Astrocyte (in vitro differentiated cells and primary cell): ENCODE results near the gene TNIP1. TPM values are rescaled to one million over a fixed set of nuclear protein-coding genes. Genes with fewer than 3 reads are reported as not detected.

Experiments used
- DNase-seq: peaks from one replicate; pipeline ENCODE4 v3.0.0-alpha.2; 2010; ENCODE audit warnings: low read depth
- FAIRE-seq: peaks from 2 replicates; lab custom pipeline; 2011; peaks lifted over from hg19 to GRCh38; lab: Jason Lieb, UNC
- H2AFZ ChIP-seq: 2 replicates; pipeline ENCODE4 v1.6.0; 2012; ENCODE audit warnings: low read depth, low read length, inconsistent platforms
- H3K27ac ChIP-seq: 2 replicates; pipeline ENCODE4 v1.5.1; 2011; ENCODE audit warnings: low read depth, low read length, inconsistent platforms
- H3K27me3 ChIP-seq: 2 replicates; pipeline ENCODE4 v1.6.0; 2011; ENCODE audit warnings: low read length, inconsistent platforms; ENCODE audit not compliant: insufficient read depth
- H3K36me3 ChIP-seq: 2 replicates; pipeline ENCODE4 v1.5.1; 2011; ENCODE audit warnings: low read length, inconsistent platforms; ENCODE audit not compliant: insufficient read depth
- H3K4me1 ChIP-seq: 2 replicates; pipeline ENCODE4 v1.5.1; 2011; ENCODE audit warnings: low read length, inconsistent platforms; ENCODE audit not compliant: insufficient read depth
- H3K4me2 ChIP-seq: 2 replicates; pipeline ENCODE4 v1.6.0; 2012; ENCODE audit warnings: low read length, inconsistent platforms
- H3K4me3 ChIP-seq: 2 replicates; pipeline ENCODE4 v1.5.1; 2011; ENCODE audit warnings: low read depth, mild to moderate bottlenecking, low read length, inconsistent platforms; ENCODE audit not compliant: insufficient read depth
- H3K79me2 ChIP-seq: 2 replicates; pipeline ENCODE4 v1.6.0; 2012; ENCODE audit warnings: mild to moderate bottlenecking, low read length, inconsistent platforms; ENCODE audit not compliant: insufficient read depth
- H3K9ac ChIP-seq: 2 replicates; pipeline ENCODE4 v1.6.0; 2012; ENCODE audit warnings: mild to moderate bottlenecking, low read length, inconsistent platforms
- H3K9me3 ChIP-seq: 2 replicates; pipeline ENCODE4 v1.5.1; 2012; ENCODE audit warnings: low read depth, mild to moderate bottlenecking, low read length, inconsistent platforms; ENCODE audit not compliant: insufficient read depth
- H4K20me1 ChIP-seq: 2 replicates; pipeline ENCODE4 v1.6.0; 2012; ENCODE audit warnings: low read length, inconsistent platforms; ENCODE audit not compliant: insufficient read depth
- H3K27ac Mint-ChIP-seq: one replicate; pipeline ENCODE4 v1.8.0; 2021; ENCODE audit warnings: mild to moderate bottlenecking, mixed read lengths; ENCODE audit not compliant: unreplicated experiment
- H3K27me3 Mint-ChIP-seq: one replicate; pipeline ENCODE4 v1.8.0; 2021; ENCODE audit warnings: low read depth, mixed read lengths; ENCODE audit not compliant: unreplicated experiment
- H3K36me3 Mint-ChIP-seq: one replicate; pipeline ENCODE4 v1.8.0; 2021; ENCODE audit warnings: low read depth, mixed read lengths; ENCODE audit not compliant: unreplicated experiment
- H3K4me1 Mint-ChIP-seq: one replicate; pipeline ENCODE4 v1.8.0; 2021; ENCODE audit warnings: low read depth, mixed read lengths; ENCODE audit not compliant: unreplicated experiment
- H3K4me3 Mint-ChIP-seq: one replicate; pipeline ENCODE4 v1.8.0; 2021; ENCODE audit warnings: mild to moderate bottlenecking, moderate library complexity, mixed read lengths; ENCODE audit not compliant: unreplicated experiment
- H3K9me3 Mint-ChIP-seq: one replicate; pipeline ENCODE4 v1.8.0; 2021; ENCODE audit warnings: mild to moderate bottlenecking, mixed read lengths; ENCODE audit not compliant: unreplicated experiment
- CTCF ChIP-seq: IDR thresholded peaks from 2 replicates; pipeline ENCODE4 v1.5.1; 2011; ENCODE audit warnings: low read depth, mild to moderate bottlenecking, inconsistent platforms, low read length, moderate library complexity; ENCODE audit not compliant: insufficient read depth
- EZH2 ChIP-seq: IDR thresholded peaks from 2 replicates; pipeline ENCODE4 v1.6.1; 2012; ENCODE audit warnings: mild to moderate bottlenecking, low read length, inconsistent platforms; ENCODE audit not compliant: insufficient read depth
- total RNA-seq: library from RNA; stranded (reverse); gene quantifications from 2 replicates; pipeline ENCODE4 v1.2.1, GENCODE V29; 2021

TNIP1 gene
- total RNA-seq, 1 donor from 2014 or later: 119 TPM

DNA sequence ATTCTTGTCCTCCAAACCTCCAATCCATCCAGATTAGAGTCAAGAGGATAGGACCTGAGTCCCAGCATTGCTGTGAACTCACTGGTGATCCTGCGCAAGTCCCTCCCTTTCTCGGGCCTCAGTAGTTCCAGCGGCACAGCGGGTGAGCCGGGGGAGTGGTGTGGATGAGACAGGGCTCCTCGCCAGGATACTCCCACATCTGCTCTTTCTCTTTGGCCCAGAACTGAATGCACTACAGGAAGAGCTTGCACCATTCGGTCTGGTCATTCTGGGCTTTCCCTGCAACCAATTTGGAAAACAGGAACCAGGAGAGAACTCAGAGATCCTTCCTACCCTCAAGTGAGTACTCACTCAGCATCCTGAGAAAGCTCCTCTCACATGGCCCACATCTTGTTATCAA, 54.2 kb downstream of the TNIP1 start:
- no peak for FAIRE-seq
- Mint-ChIP-seq H3K9me3 (peaks cover 2% of the 10 kb centered on the region), H3K27me3 (no peaks in the 10 kb centered on the region), H3K4me3 (no peak overlapping the region), H3K4me1 (peaks cover 7% of the 10 kb centered on the region), H3K36me3 (peaks cover 43% of the 10 kb centered on the region), H3K27ac (no peak overlapping the region)
- no peak for DNase-seq
- no peak overlapping the region for H3K9ac ChIP-seq
- H2AFZ ChIP-seq: no peak overlapping the region
- no peaks in the 10 kb centered on the region for H4K20me1 ChIP-seq
- peaks cover 28% of the 10 kb centered on the region for H3K36me3 ChIP-seq
- TF ChIP-seq CTCF: no peak
- no peak for TF ChIP-seq EZH2
- no peaks in the 10 kb centered on the region for H3K79me2 ChIP-seq
- H3K27me3 ChIP-seq: no peaks in the 10 kb centered on the region
- no peaks in the 10 kb centered on the region for H3K9me3 ChIP-seq
- H3K4me3 ChIP-seq: no peak overlapping the region
- no peak overlapping the region for H3K4me2 ChIP-seq
- H3K27ac ChIP-seq: no peak overlapping the region
- H3K4me1 ChIP-seq: no peaks in the 10 kb centered on the region

- peaks cover 41% of the 10 kb centered on the region for H3K36me3 Mint-ChIP-seq
These were observed 54.7 kb downstream of the TNIP1 start for GRCh38 chr5:151026088-151026487.

More at GRCh38 chr5:151026088-151026487, 54.7 kb downstream of the TNIP1 start:
- peaks cover under 1% of the 10 kb centered on the region for H3K4me1 ChIP-seq
- Mint-ChIP-seq H3K9me3 (peaks cover 2% of the 10 kb centered on the region), H3K4me1 (peaks cover 7% of the 10 kb centered on the region), H3K4me3 (no peak overlapping the region), H3K27me3 (no peaks in the 10 kb centered on the region), H3K27ac (no peak overlapping the region)
- no peaks in the 10 kb centered on the region for H3K27me3 ChIP-seq
- no peak overlapping the region for H3K4me2 ChIP-seq
- DNase-seq (no peak), FAIRE-seq (no peak)
- no peak overlapping the region for H3K4me3 ChIP-seq
- H3K27ac ChIP-seq: no peak overlapping the region
- peaks cover 24% of the 10 kb centered on the region for H3K36me3 ChIP-seq
- H4K20me1 ChIP-seq: no peaks in the 10 kb centered on the region
- H3K9me3 ChIP-seq: no peaks in the 10 kb centered on the region
- H2AFZ ChIP-seq: no peak overlapping the region
- TF ChIP-seq CTCF: no peak
- no peak for TF ChIP-seq EZH2
- H3K79me2 ChIP-seq: no peaks in the 10 kb centered on the region
- no peak overlapping the region for H3K9ac ChIP-seq
